Neuron (in vitro differentiated cells): ENCODE results near the gene NACAD.

Experiments used
- H2AFZ ChIP-seq: one replicate; pipeline ENCODE4 v1.6.1; 2013; ENCODE audit warnings: low read depth, mild to moderate bottlenecking, inconsistent platforms, low read length, moderate library complexity
- H3K27me3 ChIP-seq: one replicate; pipeline ENCODE4 v1.6.1; 2013; ENCODE audit warnings: low read length; ENCODE audit not compliant: insufficient read depth
- H3K36me3 ChIP-seq: one replicate; pipeline ENCODE4 v1.6.1; 2013; ENCODE audit warnings: low read length; ENCODE audit not compliant: insufficient read depth
- H3K4me1 ChIP-seq: one replicate; pipeline ENCODE4 v1.6.1; 2013; ENCODE audit warnings: low read length; ENCODE audit not compliant: insufficient read depth
- H3K4me3 ChIP-seq: 2 replicates; pipeline ENCODE4 v1.5.1; 2013; ENCODE audit warnings: mild to moderate bottlenecking, low read length, moderate library complexity
- H3K9me3 ChIP-seq: one replicate; pipeline ENCODE4 v1.6.1; 2013; ENCODE audit warnings: low read length

NACAD gene

DNA sequence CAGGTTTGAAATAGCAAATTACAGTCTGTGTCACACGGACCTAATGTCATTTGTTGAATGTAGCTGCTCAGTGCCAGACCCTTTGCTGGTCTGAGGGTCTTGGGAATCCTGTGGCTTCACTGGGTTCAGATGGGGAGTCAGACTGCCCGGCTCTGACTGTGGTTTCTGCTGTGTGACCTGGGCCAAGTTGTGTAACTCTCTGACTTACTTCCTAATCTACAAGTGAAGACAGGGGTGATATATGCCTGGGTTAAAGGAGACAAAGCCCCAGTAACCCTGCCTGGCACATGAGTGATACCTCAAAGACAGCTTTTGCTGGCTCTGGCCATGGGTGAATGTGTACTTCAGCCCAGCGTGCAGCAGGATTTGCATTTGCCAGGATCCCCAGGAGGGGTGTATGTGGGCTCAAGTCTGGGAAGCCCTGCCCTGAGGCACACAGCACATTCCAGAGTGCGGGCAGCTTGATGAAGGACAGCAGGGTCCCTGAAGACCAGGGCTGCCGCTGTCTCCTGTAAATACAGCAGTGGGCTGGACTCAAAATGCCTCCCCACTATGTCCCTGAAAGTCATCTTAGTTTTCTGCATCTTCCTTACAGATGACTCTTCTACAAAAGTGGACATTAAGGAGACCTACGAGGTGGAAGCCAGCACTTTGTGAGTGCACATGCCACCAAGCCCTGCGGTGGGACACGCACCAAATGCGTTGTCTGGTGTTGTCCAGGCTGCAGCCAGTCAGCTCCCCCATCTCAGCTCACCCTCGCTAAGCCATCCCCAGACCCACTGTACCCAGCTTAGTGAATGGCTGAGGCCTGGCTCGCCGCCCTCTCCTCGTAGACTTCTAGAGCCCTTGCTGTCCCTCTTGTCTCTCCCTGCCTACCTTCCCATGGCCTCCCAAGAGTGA is 16.4 kb downstream of the NACAD start:
- H2AFZ ChIP-seq: no peak overlapping the region

DNA sequence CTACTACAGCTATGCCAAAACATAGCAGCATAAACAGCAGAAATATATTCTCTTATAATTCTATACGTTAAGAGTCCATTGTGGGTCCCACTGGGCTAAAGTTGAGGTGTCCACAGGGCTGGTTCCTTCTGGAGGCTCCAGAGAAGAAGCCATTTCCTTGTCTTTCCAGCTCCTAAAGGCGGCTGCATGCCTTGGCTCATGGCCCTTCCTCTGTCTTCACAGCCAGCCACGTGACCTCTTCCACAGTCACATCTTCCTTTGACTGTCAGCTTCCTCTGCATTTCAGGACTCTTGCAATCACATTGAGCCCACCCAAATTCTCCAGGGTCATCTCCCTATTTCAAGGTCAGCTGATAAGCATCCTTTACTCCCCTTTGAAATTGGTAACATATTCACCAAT is 17.2 kb downstream of the NACAD start:
- no peaks in the 10 kb centered on the region for H3K4me1 ChIP-seq
- no peak overlapping the region for H2AFZ ChIP-seq
- H3K9me3 ChIP-seq: no peaks in the 10 kb centered on the region
- no peak overlapping the region for H3K4me3 ChIP-seq
- peaks cover 68% of the 10 kb centered on the region for H3K36me3 ChIP-seq
- no peaks in the 10 kb centered on the region for H3K27me3 ChIP-seq

More for the DNA sequence above, 16.4 kb downstream of the NACAD start:
- H3K36me3 ChIP-seq: peaks cover 71% of the 10 kb centered on the region
- H3K4me3 ChIP-seq: no peak overlapping the region
- no peaks in the 10 kb centered on the region for H3K9me3 ChIP-seq
- H3K27me3 ChIP-seq: no peaks in the 10 kb centered on the region
- no peaks in the 10 kb centered on the region for H3K4me1 ChIP-seq

DNA sequence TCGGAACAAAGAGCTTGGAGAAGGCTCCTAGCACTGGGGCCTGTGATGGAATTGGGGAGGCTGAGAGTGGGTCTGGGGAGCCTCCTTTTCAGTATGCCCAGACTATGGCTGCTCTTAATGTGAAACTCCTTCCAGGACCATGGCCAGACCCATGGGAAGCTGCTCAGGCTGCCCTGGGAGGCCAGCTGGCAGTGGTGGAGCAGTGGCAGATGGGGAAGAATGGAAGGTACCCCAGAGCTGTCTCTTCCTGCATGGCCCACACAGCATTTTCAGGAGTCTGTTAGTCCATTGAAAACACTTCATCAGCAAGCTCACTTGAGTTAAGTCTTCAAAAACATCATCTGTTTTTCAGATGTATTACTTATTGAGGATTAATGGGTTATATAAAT is 18.5 kb downstream of the NACAD start:
- H3K36me3 ChIP-seq: peaks cover 61% of the 10 kb centered on the region

DNA sequence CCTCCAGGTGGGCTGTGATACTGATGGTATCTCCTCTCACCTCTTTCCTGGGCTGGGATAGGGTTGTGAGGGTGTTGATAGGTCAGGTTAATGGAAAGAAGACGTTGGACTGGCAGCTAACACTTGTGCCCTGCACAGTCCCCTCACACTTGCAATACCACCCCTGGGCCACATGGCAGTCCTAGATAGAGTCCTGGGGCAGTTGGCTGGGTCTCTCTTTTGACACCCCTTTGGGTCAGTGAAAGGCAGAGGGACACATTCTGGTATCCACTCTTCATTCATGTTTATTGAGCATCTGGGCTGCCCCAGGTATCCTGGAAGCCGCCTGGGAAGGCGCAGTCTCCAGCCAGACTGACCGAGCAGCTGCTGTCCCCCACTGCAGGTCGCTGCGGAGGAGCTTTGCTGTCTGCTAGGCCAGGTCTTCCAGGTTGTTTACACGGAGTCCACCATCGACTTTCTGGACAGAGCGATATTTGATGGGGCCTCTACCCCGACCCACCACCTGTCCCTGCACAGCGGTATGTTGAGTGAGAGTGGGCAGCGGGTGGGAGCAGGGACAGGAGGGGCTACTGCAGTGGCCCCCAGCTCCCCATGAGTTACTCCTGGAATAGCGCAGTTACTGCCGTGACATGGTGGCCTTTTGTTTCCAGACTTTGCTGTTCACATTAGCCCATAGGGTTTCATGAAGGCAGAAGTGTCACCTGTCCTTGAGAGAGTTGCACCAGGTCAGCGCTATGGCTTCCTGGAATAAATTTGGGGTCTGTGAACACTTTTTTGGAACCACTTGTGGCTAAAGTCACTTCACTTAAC is 19.1 kb downstream of the NACAD start:
- no peaks in the 10 kb centered on the region for H3K27me3 ChIP-seq
- H3K36me3 ChIP-seq: peaks cover 61% of the 10 kb centered on the region
- no peaks in the 10 kb centered on the region for H3K4me1 ChIP-seq
- H3K4me3 ChIP-seq: no peak overlapping the region
- H2AFZ ChIP-seq: no peak overlapping the region
- H3K9me3 ChIP-seq: no peaks in the 10 kb centered on the region

More for the DNA sequence above, 18.5 kb downstream of the NACAD start:
- Histone ChIP-seq H2AFZ (no peak overlapping the region), H3K4me3 (no peak overlapping the region), H3K27me3 (no peaks in the 10 kb centered on the region), H3K4me1 (no peaks in the 10 kb centered on the region), H3K9me3 (no peaks in the 10 kb centered on the region)

DNA sequence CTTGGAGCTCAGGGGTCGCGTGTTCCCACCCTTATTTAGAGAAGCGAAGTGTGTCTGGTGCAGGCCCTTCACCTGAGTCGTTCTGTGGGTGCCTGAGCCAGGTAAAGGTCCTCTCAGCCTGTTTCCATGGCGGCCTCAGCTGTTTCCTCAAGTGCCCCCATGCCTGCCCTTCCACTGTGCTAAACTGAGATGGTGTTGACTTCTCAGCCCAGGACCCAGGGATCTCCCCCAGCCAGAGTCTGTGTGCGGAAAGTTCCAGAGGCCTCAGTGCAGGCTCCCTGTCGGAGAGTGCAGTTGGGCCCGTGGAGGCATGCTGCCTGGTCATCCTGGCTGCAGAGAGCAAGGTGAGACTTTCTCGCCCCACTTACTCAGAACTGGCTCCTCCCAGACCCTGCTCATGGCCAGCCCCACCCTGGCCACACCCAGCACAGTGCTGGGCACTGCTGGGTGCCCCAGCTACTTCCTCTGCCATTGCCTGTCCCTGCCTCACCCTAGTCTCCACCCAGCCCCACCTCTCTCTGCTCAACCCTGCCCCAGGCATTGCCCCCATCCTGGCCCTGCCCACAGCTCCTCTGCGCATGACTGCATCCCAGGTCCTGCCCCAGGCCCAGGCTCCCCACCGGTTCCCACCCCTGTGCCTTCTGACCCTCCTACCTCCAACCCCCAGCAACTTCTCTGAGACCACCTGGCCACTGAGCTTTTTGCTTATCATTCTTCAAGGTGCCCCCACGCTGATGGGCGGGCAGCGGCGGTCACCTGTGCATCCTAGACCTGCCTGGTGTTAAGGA is 20.3 kb downstream of the NACAD start:
- Histone ChIP-seq H3K4me1 (no peaks in the 10 kb centered on the region), H2AFZ (no peak overlapping the region), H3K9me3 (no peaks in the 10 kb centered on the region), H3K27me3 (no peaks in the 10 kb centered on the region), H3K4me3 (no peak overlapping the region), H3K36me3 (peaks cover 61% of the 10 kb centered on the region)

DNA sequence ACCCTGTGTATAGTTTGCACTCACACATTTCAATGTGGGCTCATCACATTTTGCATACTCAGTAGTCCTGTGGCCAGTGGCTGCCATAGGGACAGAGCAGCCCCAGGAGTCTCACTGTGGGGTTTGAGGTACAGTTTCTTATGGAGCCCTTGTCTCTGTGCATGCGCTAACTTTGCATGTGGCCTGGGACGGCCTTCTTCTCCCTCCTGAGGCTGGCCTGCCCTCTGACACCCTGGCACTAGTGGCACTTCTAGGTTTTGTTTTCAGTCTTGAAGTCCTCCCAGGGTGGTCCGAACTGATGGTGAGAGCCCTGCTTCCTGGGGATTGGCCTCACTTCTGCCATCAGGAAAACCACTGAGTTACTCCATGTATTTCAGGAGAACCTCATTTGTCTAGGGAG is 21.2 kb downstream of the NACAD start:
- Histone ChIP-seq H3K4me3 (no peak overlapping the region), H3K27me3 (no peaks in the 10 kb centered on the region), H3K9me3 (no peaks in the 10 kb centered on the region), H3K36me3 (peaks cover 56% of the 10 kb centered on the region), H3K4me1 (no peaks in the 10 kb centered on the region), H2AFZ (no peak overlapping the region)

DNA sequence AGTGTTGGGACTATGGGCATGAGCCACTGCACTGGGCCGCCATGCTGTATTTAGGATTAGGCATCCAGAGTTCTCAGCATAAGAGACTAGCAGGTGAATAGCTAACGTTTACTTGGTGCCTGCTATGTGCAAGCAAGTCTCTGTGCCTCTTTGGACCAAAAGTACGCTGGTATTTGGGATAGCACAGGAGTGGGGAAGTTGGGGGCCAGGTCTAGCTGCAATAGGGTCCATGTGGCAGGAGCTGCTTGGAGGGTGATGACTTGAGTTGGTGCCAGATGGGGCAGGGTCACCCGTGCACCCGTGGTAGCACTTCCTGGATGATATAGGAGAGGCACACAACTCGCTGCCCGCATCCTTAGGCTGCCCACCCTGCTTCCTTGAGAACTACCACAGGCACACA is 22.4 kb downstream of the NACAD start:
- no peaks in the 10 kb centered on the region for H3K9me3 ChIP-seq
- no peaks in the 10 kb centered on the region for H3K27me3 ChIP-seq
- H3K4me1 ChIP-seq: no peaks in the 10 kb centered on the region
- no peak overlapping the region for H2AFZ ChIP-seq
- H3K36me3 ChIP-seq: peaks cover 51% of the 10 kb centered on the region
- no peak overlapping the region for H3K4me3 ChIP-seq

DNA sequence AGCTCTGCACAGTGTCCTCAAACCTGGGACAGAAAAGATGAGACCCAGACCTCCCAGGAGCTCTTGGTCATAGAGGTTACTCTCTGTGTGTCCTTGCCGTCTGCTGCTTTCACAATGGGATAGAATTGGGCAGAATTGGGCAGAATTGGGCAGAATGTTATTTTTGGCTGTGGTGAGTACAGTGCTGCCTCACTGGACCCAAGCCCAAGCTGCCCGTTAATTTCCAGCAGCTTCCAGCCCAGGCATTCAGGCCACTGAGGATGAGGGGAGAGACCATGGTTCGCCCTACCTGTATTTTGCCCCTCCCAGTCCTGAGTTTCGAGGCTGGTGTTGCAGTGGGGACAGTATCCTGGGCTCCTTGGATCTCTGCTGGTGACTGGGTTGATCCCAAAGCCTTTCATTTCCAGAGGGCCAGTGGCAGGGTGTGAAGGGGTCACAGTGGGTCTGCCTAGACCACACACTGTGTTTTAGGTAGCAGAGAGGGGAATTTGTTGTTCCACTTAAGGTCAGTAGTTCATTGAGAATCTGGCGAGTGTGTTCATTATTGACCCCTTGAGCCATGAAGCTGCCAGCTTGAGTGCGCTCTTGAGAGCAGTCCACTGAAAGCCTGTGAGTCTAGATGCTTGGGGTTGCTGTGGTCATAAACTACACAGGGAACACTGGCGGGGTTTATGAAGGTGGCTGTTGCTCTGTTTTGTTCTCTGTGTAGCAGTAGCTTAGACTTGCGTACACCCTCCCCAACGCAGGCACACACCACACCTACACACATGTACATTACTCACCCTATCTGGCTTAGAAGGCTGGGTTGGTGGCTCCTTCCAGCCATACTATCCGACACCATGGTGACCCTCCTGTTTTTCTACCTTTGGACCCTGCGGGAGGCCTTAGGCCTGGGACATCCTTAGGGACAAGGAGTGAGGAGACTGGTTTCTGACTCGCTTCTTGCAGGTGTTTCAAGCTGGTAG is 23.5 kb downstream of the NACAD start:
- Histone ChIP-seq H2AFZ (no peak overlapping the region), H3K27me3 (no peaks in the 10 kb centered on the region), H3K36me3 (peaks cover 48% of the 10 kb centered on the region), H3K4me3 (no peak overlapping the region), H3K4me1 (no peaks in the 10 kb centered on the region), H3K9me3 (no peaks in the 10 kb centered on the region)

DNA sequence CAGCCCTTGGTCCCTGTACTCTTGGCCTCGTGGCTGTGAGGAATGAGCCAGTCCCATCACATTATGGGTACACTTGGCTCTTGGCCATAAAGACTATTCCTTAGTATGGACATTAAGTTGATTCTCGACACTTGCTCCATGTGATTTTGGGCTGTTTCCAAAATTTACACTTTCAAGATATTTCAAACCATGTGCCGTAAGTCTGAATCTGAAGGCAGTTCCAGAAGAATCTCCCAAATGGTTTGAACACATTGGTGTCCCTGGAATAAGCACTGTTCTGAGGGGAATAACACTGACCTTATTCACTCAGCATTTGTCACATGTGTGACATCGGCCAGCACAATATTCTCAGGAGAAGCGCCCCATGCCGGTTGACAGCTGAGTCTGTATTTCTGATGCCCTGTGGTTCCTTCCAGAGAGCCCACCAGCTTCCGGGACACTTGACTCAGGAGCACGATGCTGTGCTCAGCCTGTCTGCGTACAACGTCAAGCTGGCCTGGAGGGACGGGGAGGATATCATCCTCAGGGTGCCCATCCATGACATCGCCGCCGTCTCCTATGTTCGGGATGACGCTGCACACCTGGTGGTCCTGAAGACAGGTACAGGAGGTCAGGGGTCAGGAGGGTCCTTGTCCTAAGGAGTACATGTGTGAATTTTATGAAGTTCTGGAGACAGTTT is 24.6 kb downstream of the NACAD start:
- H3K36me3 ChIP-seq: peaks cover 39% of the 10 kb centered on the region
- no peak overlapping the region for H2AFZ ChIP-seq
- no peaks in the 10 kb centered on the region for H3K9me3 ChIP-seq
- no peaks in the 10 kb centered on the region for H3K27me3 ChIP-seq
- H3K4me3 ChIP-seq: no peak overlapping the region
- H3K4me1 ChIP-seq: no peaks in the 10 kb centered on the region

DNA sequence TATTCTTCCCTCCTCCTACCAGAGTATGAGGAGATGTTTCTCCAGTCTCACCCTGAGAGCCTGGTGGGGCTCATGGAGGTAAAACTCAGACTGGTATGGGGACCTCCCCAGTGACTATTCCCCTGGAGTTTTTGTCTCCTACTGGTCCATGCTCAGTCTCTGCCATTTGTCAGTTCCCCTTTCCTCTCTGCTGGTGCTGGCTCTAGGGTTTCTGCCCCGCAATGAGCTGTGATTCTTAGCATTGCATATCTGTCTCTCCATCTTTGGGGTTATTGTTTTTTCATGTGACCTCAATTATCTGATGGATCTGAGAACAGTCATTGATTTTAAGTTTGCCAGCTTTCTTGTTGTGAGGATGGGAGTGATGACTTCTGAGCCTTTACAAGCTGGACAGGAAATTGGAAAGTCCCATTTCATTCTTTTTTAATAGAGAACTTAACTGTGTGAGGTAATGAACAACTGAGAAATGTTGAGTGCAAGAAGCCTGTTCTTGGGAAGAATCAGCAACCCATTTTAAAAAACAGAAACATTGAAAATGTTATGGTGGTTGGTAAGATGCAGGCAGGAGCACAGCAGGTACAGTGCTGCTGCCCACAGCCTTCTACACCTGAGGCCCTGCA is 26.9 kb downstream of the NACAD start:
- Histone ChIP-seq H3K36me3 (peaks cover 26% of the 10 kb centered on the region), H3K4me3 (no peak overlapping the region), H2AFZ (no peak overlapping the region), H3K9me3 (no peaks in the 10 kb centered on the region), H3K27me3 (no peaks in the 10 kb centered on the region), H3K4me1 (no peaks in the 10 kb centered on the region)

DNA sequence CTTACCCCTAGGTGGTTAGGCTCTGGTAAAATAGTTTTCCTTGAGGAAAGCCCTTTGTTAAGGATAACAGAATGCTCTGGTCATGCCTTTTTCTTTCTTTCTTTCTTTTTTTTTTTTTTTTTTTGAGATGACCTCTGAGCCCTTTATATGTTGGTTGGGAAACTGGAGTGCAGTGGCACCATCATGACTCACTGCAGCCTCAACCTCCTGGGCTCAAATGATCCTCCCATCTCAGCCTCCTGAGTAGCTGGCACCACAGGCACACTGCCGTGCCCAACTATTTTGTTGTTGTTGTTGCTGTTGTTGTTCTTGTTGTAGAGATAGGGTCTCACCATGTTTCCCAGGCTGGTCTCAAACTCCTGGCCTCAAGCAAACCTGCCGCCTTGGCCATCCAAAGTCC is 27.4 kb downstream of the NACAD start:
- Histone ChIP-seq H2AFZ (no peak overlapping the region), H3K4me1 (no peaks in the 10 kb centered on the region), H3K27me3 (no peaks in the 10 kb centered on the region), H3K4me3 (no peak overlapping the region), H3K9me3 (no peaks in the 10 kb centered on the region), H3K36me3 (peaks cover 26% of the 10 kb centered on the region)
